ENCODE results near the gene MUC5AC. TPM values are rescaled to one million over a fixed set of nuclear protein-coding genes. Genes with fewer than 3 reads are reported as not detected.

Gene MUC5AC
- total RNA-seq, 2 donors from 2014 or later, result not detected

Other genes starting within 250 kb of the MUC5AC start
- gene CHID1, start 247.1 kb upstream of the MUC5AC start, total RNA-seq, result 10 to 100 TPM; 49.1 to 62.6 TPM
- 10 to 100 TPM; 37.3 to 58.0 TPM for gene AP2A2, start 232.1 kb upstream of the MUC5AC start, total RNA-seq
- not detected for gene MUC6, start 121.2 kb upstream of the MUC5AC start, total RNA-seq
- gene MUC2, start 83.1 kb upstream of the MUC5AC start, total RNA-seq, result not detected
- not detected for gene MUC5B, start 65.1 kb downstream of the MUC5AC start, total RNA-seq
- 10 to 100 TPM; 29.5 to 36.1 TPM for gene TOLLIP, start 151.7 kb downstream of the MUC5AC start, total RNA-seq
- gene BRSK2, start 232.0 kb downstream of the MUC5AC start, total RNA-seq, result 1 to 10 TPM in 1 of 2 donors, under 1 TPM in 1; 0.45 to 1.3 TPM